Brain pericyte (primary cell): ENCODE results near the gene PTPRN2.
"Not testable (repeated sequence)": the region's sequence is repeated elsewhere in the genome, so short reads cannot be mapped to it uniquely, and the experiment has no call there.

Experiments used
- DNase-seq: peaks from one replicate; pipeline ENCODE4 v3.0.0-alpha.2; 2012; ENCODE audit warnings: low read depth, low spot score

PTPRN2 gene

DNA sequence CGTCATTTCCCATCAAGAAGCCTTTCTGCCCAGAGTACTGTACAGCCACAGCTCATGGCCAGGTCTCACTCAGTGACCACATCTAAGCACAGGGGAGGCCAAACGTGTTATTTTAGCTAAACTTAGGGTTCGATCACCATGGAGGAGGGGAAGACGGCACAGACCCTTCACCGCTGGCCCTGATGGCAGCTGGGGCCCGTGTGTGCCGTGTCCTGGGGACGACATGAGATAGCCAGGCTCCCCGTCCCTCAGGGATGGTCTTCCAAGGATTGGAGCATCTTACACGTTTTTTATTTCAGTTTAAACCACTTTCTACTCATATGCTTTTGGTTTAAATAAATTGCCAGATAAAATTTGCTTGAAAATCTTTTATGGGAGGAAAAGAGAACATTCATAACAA is 737.9 kb downstream of the PTPRN2 start:
- no peak for DNase-seq

DNA sequence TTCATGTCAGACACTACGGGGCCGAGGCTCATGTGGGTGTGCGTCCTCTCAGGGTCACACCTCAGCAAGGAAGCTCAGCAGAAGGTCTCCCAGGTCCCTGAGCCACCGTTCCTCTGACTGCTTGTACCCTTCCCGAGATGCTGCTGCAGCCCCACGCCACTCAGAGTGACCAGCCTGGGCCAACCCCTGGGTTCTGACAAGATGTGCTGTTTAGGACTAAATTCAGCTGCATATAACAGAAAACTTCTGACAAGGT is 738.4 kb downstream of the PTPRN2 start:
- no peak for DNase-seq

DNA sequence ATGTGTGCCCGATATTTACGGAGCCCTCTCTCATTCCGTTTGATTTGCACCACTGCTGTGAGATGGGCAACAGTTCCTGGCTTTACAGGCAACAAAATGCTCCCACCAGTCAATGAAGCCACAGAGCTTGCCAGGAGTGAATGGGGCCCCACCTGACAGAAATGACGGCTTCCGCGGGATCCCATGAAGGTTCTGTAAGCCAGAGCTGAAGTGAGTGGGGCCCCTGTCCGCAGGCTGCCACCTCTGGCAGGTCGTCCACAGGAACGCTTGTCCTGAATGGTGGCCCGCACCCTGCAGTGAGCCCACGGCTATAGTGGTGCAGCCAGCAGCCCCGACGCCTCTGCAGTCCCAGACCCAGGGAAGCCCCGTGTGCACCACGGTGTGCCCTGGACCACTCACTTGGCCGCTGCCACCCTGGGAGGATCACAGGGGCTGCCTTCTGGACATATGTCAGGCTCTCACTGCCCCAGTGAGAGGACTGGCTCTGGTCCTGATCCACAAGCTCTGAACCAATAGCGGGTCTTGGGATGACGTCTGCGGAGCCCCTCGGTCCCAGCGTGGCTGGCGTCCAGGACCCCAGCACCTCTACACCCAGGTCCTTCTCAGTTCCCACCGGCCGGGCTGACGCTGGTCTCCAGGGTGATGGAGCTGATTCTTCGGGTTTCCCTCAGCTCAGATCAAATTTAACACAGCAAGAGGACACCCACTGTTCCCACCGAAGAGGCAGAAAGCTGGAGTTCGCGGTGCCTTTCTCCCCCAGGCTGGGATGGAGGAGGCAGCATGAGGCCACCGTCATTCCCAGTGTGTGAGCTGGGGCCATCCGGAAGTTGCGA is 738.9 kb downstream of the PTPRN2 start:
- DNase-seq, result no peak

DNA sequence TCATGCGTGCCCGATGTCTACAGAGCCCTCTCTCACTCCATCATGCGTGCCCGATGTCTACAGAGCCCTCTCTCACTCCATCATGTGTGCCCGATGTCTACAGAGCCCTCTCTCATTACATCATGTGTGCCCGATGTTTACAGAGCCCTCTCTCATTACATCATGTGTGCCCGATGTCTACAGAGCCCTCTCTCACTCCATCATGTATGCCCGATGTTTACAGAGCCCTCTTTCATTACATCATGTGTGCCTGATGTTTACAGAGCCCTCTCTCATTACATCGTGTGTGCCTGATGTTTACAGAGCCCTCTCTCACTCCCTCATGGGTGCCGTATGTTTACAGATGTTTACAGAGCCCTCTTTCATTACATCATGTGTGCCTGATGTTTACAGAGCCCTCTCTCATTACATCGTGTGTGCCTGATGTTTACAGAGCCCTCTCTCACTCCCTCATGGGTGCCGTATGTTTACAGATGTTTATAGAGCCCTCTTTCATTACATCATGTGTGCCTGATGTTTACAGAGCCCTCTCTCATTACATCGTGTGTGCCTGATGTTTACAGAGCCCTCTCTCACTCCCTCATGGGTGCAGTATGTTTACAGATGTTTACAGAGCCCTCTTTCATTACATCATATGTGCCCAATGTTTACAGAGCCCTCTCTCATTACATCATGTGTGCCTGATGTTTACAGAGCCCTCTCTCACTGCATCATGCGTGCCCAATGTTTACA is 739.7 kb downstream of the PTPRN2 start:
- not testable (repeated sequence) for DNase-seq

DNA sequence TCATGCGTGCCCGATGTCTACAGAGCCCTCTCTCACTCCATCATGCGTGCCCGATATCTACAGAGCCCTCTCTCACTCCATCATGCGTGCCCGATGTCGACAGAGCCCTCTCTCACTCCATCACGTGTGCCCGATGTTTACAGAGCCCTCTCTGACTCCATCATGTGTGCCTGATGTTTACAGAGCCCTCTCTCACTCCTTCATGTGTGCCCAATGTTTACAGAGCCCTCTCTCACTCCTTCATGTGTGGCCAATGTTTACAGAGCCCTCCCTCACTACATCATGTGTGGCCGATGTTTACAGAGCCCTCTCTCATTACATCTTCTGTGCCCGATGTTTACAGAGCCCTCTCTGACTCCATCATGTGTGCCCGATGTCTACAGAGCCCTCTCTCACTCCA is 740.9 kb downstream of the PTPRN2 start:
- DNase-seq, result not testable (repeated sequence)

DNA sequence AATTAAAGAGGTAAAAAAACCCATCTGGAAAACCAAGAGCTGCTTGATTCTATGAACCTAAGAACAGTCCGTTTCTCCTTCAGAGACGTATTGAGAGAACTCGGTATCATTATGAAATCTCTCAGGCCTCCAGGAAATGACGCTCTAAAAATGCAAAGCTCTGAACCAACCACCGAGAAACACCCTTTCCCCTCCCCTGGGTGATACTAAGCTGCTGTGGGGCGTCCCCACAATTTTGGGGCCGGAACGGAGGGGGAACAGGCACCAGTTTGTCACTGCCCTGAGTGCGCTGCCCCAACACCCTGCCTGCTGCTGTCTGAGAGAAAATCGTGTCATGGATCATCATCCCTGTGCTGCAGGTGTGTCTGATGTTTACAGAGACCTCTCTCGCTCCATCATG is 741.4 kb downstream of the PTPRN2 start:
- no peak for DNase-seq

DNA sequence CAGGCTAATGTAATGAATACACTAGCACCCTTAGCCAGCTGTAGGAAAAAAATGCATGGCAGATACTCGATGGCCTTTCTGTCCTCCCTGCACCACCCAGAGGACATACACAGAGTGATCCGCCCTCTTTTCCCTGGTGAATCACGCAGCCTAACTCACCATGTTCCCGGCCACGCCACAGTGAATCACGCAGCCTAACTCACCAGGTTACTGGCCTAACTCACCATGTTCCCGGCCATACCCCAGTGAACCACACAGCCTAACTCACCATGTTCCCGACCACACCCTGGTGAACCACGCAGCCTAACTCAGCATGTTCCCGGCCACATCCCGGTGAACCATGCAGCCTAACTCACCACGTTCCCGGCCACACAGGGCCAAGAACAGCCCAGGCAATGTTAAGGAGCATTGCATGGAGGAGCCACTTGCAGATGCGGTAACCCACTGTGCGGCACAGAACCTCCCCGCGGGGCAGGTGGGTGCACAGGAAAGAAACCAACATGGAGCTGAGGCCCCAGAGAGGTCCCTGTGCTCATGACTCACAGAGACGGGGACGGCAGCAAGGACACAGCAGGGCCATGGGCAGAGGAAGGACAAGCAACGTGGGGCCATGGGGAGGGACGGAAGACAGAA is 742.3 kb downstream of the PTPRN2 start:
- no peak for DNase-seq

DNA sequence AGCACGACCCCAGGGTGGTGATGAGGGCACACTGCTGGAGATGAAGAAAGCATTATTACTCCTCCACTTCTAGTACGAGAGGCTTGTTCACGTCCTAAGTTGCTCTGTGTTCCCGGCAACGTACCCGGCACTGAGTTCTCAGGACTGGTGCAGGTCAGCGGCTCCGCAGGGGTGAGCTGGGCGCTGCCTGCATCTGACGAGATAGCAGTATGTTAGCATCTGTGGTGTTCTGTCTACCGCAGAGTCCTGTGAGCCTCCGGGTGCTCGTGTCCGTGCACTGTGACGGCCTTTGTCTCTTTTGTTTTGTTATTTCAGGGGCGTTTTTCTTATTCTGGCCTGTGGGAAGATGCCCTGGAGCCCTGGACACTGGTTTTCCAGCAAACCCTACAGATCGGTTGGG is 743.0 kb downstream of the PTPRN2 start:
- no peak for DNase-seq

DNA sequence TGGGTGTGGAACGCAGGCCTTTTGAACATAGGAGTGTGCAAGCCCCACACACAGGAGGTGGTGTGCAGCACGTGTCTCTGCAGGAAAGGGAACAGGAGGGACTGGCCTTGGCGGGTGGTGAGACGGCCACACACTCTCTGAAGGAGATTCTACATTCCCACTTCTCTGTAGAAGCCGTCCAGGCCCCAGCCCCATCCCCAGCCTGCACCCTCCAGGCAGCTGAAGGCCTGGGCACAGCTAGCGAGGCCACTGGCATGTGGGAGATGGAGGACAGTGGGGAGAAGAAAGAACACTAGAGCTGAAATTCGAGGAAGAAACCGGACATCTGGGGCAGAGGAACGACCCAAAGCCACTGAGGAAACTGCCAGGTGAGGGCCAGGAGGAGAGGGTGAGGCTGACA is 743.5 kb downstream of the PTPRN2 start:
- DNase-seq, result no peak

DNA sequence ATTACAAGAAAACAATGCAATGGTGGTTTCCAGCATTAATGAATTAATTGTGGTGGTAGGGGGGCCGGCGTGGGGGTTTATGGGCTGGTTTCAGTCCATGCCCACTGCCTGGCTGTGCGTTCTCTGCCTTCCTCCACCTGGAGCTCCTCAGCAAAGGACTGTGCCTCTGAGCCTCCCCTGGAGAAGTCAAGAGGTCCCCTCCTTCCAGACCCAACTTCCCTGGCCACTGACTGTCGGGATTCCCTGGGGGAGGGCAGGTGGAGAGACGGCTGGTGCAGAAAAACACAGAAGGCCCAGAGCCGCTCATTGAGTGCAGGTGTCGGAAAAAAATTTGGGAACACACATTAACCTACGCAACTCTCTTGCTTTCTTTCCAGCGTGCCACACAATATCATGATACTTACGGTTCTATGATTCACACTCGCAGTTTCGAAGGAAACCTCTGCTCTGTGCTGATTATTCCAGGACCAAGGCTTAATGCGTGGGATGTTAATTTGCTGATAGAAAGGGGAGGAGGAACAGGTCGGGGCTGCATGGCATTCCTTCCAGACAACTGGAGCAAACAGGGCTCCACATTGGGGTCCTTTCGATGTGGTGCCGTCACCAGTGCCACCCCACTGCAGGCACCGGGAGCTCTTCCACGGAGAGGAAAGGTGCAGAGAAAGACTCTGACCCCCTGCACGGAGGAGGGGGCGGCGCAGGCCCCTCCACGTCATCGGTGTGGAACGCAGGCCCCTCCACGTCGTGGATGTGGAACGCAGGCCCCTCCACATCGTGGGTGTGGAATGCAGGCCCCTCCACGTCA is 744.1 kb downstream of the PTPRN2 start:
- no peak for DNase-seq

DNA sequence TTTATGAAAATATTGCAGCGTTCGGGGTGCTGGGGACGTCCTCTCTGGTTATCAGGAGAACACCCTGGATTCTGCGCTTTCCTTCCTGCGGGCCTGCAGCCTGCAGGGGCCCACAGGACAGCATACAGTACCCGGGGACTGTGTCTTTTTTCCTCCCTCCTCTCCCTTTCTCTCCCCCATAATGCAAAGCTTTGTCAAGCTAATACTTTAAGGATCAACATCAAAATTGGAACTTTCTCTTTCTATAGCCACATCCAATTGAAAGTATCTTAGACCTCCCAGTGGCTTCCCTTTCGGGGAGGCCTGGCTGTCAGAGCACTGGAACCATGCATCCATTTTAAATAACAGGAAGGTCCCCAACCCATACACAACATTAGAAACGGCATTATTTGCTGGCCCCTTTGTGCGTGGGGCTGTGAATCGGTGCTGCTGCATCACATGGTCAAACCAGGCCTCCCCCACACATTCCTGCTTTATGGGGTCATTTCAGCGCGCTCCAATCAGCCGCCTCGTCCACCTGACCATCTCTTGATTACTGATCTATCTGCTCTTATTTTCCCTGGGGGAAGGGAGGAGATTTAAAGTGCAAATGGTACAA is 745.8 kb downstream of the PTPRN2 start:
- no peak for DNase-seq

DNA sequence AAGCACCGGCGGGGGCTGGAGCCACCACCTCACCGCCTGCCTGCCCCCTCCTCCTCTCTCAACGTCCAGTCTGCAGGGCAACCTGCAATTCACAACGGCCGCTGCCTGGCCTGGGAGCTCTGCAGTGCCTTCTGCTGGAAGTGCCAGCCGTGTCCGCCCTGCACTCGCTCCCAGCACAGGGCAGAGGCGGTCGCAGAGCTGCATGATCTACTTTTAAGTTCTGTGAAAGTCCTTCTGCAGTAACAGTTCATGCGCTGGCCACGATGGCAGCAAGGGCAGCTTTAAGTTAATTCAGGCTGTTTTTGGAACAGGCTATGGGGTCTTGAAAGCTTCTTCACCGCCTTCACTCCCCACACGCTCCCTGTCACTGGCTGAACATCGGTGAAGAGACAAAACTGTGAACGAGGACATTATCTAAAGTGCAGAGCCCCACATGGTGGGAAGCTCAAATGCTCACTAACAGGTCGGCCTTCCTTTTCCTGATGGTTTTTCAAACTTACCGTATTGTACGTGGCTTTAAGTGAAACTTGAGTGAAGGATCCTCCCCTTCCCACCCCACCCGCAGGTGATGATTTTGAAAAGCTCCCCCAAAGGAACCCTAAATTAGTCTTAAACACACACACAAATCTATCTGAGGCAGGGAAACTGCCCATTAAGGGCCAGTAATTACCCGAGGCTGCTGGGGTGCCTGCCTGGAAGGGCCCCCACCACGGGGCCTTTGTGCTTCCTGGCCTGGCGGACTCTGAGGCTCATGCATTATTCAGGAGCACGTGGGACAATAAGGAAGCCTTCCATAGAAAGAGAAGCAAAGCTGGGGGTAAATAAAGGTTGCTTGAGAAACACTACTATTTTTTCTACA is 746.5 kb downstream of the PTPRN2 start:
- DNase-seq, result no peak

DNA sequence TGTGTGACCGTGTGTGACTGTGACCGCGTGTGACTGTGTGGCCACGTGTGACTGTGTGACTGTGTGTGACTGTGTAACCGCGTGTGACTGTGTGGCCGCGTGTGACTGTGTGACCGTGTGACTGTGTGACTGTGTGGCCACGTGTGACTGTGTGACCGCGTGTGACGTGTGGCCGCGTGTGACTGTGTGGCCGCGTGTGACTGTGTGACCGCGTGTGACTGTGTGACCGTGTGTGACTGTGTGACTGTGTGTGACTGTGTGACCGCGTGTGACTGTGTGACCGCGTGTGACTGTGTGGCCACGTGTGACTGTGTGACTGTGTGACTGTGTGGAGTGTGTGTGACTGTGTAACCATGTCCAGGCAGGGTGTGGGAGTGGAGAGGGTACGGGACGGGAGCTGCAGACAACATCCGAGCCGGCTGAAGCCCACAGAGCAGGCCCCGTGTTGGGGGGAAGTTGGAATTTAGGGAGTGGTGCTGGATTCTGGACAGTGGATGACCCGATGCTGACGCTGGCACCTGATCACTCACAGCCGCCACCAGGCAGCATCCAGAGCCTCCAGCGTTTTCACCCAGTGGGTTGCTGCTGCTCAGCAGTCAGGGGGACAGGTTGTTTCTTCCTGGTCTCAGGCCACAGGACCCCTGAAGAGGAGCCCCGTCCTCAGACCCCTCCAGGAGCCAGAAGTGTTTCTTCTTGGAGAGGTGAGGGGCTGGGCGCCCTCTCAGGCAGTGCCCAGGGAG is 747.3 kb downstream of the PTPRN2 start:
- no peak for DNase-seq

DNA sequence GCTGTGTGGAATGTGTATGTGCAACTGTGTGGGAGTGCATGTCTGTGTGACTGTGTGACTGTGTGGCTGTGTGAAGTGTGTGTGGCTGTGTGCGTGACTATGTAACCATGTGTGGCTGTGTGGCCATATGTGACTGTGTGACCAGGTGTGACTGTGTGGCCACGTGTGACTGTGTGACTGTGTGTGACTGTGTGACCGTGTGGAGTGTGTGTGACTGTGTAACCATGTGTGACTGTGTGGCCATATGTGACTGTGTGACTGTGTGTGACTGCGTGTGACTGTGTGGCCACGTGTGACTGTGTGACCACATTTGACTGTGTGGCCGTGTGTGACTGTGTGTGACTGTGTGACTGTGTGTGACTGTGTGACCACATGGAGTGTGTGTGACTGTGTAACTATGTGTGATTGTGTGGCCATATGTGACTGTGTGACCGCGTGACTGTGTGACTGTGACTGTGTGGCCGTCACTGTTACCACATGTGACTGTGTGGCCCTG is 747.9 kb downstream of the PTPRN2 start:
- no peak for DNase-seq

DNA sequence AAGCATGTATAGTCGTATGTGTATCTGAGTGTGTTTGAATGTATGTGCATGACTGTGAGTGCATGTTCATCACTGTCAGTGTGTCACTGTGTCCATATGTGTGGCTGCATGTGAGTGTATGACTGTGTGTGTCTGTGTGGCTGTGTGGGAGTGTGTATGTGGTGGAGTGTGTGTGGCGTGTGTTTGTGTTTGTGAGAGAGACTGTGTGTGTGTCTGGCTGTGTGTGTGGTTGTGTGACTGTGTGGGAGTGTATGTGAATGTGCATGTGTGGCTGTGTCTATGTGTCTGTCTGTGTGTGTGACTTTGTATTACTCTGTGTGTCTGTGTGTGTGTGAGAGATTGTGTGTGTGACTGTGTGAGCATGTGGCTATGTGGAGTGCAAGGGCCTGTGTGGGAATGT is 748.4 kb downstream of the PTPRN2 start:
- no peak for DNase-seq

DNA sequence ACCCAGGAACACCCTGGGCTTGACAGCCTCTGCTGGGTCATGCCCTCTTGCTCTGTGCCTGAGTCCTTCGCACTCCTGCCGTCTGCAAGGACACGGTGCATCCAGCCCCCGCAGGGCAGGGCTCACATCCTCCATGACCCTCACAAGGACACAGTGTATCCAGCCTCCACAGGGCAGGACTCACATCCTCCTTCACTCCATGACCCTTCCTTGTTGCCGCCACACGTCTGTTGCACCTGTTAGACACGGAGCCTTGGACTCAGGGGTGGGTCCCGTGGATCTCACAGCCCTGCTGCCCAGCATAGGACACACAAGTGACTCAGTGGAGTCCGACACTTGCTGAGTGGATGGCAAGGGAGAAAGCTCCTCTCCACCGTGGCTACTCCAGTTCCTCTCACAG is 750.1 kb downstream of the PTPRN2 start:
- no peak for DNase-seq

DNA sequence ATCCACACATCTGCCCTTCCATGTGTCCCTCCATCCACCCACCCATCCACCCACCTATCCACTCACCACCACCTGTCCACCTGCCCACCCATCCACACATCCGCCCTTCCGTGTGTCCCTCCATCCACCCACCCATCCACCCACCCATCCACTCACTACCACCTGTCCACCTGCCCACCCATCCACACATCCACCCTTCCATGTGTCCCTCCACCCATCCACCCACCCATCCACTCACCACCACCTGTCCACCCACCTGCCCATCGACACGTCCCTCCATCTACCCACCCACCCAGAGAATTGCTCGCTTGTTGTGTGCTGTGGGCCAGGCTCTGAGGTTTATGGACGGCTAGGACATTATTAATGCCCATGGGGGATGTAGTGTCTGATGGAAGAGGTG is 750.6 kb downstream of the PTPRN2 start:
- no peak for DNase-seq

DNA sequence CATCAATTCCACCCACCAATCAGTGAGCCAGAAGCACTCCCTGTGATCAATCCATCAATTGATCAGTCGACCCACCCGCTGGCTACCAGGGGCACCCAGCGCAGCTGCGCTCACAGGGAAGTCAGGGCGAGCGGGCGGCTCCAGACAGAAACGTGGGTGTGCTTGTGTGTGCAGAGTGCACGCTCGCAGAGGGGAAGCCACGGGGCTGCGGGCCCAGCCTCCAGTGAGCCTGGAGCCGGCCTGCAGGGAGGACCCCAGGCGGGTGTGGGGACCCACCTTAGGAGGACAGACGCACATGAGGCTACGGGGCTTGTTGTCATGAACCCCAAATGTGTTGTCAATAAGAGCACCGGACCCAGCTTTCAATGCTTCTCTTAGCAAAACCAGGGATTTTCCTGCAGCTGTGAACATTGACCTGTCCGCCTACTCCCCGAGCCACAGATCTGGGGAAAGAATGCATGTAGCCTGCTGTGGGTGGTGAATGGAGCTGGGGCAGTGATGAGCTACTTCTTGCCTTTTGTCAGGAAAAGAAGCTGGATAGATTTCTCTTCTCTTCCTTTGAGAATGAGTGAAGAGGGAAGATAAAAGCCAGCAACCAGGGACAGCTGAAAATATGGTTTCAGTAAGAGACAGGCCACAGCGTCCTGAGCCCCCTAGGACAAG is 753.0 kb downstream of the PTPRN2 start:
- no peak for DNase-seq

DNA sequence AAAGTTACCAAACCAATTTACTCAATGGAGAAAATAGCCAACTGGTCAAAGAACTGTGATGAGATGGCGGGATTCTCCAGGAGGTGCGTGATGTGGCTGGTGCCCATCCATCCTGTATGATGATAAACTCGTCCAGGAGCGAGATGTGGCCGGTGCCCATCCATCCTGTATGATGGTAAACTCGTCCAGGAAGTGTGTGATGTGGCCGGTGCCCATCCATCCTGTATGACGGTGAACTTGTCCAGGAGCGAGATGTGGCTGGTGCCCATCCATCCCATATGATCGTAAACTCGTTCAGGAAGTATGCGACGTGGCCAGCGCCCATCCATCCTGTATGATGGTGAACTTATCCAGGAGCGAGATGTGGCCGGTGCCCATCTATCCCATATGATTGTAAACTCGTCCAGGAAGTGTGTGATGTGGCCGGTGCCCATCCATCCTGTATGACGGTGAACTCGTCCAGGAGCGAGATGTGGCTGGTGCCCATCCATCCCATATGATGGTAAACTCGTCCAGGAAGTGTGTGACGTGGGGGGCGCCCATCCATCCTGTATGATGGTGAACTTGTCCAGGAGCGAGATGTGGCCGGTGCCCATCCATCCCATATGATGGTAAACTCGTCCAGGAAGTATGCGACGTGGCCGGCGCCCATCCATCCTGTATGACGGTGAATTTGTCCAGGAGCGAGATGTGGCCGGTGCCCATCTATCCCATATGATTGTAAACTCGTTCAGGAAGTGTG is 754.6 kb downstream of the PTPRN2 start:
- no peak for DNase-seq
